Gastroesophageal sphincter (tissue), 3 donors: ENCODE results near the gene SCAF4.

Experiments
- EP300 ChIP-seq: sonication (generic); formaldehyde crosslinking; IDR thresholded peaks from one replicate; pipeline ENCODE4 v1.6.1; 2017; ENCODE audit warnings: antibody characterized with exemption, mild to moderate bottlenecking
- TF ChIP-seq, protein P1 (sequence below), 4 experiments: fragments of 200-600 bp in 2 of 4; fragments of 450-650 bp in 2 of 4; sonication (generic) in 1 of 4; IDR thresholded peaks; one replicate each; pipeline ENCODE4 v1.5.1; 2017 to 2019; ENCODE audit warnings: antibody characterized with exemption in 4 of 4, mild to moderate bottlenecking in 2 of 4, moderate library complexity in 2 of 4

DNA sequence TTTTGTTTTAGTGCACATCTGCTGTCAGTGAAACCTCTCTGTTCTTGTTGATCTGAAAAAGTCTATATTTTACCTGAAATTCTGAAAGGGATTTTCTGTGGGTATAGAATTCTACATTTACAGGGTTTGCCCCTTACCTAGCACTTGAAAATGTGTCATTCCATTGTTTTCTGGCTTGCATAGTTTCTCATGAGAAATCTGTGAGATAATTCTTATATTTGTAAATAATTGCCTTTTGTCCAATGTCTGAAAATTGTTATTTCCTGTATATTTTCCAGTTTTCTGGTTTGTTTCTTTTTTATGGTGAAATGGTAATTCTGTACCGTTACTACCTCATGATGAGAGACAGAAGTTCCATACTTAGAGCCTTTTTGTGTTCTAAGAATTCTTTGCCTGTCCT, 11.8 kb upstream of the SCAF4 start:
- TF ChIP-seq, protein P1, sequence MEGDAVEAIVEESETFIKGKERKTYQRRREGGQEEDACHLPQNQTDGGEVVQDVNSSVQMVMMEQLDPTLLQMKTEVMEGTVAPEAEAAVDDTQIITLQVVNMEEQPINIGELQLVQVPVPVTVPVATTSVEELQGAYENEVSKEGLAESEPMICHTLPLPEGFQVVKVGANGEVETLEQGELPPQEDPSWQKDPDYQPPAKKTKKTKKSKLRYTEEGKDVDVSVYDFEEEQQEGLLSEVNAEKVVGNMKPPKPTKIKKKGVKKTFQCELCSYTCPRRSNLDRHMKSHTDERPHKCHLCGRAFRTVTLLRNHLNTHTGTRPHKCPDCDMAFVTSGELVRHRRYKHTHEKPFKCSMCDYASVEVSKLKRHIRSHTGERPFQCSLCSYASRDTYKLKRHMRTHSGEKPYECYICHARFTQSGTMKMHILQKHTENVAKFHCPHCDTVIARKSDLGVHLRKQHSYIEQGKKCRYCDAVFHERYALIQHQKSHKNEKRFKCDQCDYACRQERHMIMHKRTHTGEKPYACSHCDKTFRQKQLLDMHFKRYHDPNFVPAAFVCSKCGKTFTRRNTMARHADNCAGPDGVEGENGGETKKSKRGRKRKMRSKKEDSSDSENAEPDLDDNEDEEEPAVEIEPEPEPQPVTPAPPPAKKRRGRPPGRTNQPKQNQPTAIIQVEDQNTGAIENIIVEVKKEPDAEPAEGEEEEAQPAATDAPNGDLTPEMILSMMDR (IDR thresholded peaks at IDR 0.05): no peak
- TF ChIP-seq EP300: no peak
